Measurements from ENCODE around the gene EMD. TPM values are rescaled to one million over a fixed set of nuclear protein-coding genes. Genes with fewer than 3 reads are reported as not detected.

The EMD gene
- total and polyA plus RNA-seq, 2 of the 13 experiments (the other 11 are each of a cell fraction or from before 2014, with no cell fraction given) = 14.5 to 14.9 TPM

- TF ChIP-seq ZBTB38 (CRISPR knock-in tag; IDR thresholded peaks at IDR 0.05) (no peak), ZNF432 (CRISPR knock-in tag; IDR thresholded peaks at IDR 0.05; ENCODE audit: borderline replicate concordance) (no peak), ZNF468 (CRISPR knock-in tag; IDR thresholded peaks at IDR 0.05) (no peak), SOX13 (IDR thresholded peaks at IDR 0.05) (no peak), SOX13 (CRISPR knock-in tag; conservative IDR thresholded peaks at IDR 0.05 in 1 of 2, IDR thresholded peaks at IDR 0.05 in 1 of 2) (0 out of 4 replicates have a peak, but pooled peaks of 1 of the 2 experiments have one; percentile 11), HNF1B (CRISPR knock-in tag; IDR thresholded peaks at IDR 0.05) (0 out of 2 replicates have a peak, but pooled peaks have one; percentile 21), ZNF552 (CRISPR knock-in tag; IDR thresholded peaks at IDR 0.05; ENCODE audit: borderline replicate concordance) (no peak), ZSCAN31 (CRISPR knock-in tag; IDR thresholded peaks at IDR 0.05; ENCODE audit: low read depth) (no peak), ELF1 (CRISPR knock-in tag; IDR thresholded peaks at IDR 0.05) (no peak), GABPB1 (CRISPR knock-in tag; IDR thresholded peaks at IDR 0.05) (peak; percentile 50; the same call in 1 of the 2 replicates), CEBPZ (IDR thresholded peaks at IDR 0.05; ENCODE audit: low read length) (no peak), FOXA3 (CRISPR knock-in tag; IDR thresholded peaks at IDR 0.05) (no peak), ZNF710 (CRISPR knock-in tag; IDR thresholded peaks at IDR 0.05; ENCODE audit: borderline replicate concordance) (no peak), ZNF124 (CRISPR knock-in tag; IDR thresholded peaks at IDR 0.05) (no peak), NCOA2 (CRISPR knock-in tag; IDR thresholded peaks at IDR 0.05) (no peak), KDM6A (CRISPR knock-in tag; IDR thresholded peaks at IDR 0.05; ENCODE audit: low read depth) (no peak), ZNF264 (CRISPR knock-in tag; IDR thresholded peaks at IDR 0.05) (no peak), MAX (IDR thresholded peaks at IDR 0.05) (no peak), XBP1 (CRISPR knock-in tag; IDR thresholded peaks at IDR 0.05) (no peak), GMEB2 (CRISPR knock-in tag; IDR thresholded peaks at IDR 0.05; ENCODE audit: low read depth) (no peak), ATAD3A (CRISPR knock-in tag; IDR thresholded peaks at IDR 0.05) (no peak), ZSCAN22 (CRISPR knock-in tag; IDR thresholded peaks at IDR 0.05) (no peak)
Measured at GRCh38 chrX:154409222-154409871, 30.3 kb downstream of the EMD start, which contains the start of gene DNASE1L1 (continued).
